HG02970 (cell line): Measurements from ENCODE around the gene BAG2.

Source experiments
- ATAC-seq: cut with Tn5 transposase; IDR thresholded peaks from one replicate; pipeline ENCODE4 v1.9.1; 2021; ENCODE audit warnings: mild to moderate bottlenecking, moderate library complexity, moderate number of reproducible peaks; ENCODE audit not compliant: unreplicated experiment, low FRiP score

BAG2 gene

DNA sequence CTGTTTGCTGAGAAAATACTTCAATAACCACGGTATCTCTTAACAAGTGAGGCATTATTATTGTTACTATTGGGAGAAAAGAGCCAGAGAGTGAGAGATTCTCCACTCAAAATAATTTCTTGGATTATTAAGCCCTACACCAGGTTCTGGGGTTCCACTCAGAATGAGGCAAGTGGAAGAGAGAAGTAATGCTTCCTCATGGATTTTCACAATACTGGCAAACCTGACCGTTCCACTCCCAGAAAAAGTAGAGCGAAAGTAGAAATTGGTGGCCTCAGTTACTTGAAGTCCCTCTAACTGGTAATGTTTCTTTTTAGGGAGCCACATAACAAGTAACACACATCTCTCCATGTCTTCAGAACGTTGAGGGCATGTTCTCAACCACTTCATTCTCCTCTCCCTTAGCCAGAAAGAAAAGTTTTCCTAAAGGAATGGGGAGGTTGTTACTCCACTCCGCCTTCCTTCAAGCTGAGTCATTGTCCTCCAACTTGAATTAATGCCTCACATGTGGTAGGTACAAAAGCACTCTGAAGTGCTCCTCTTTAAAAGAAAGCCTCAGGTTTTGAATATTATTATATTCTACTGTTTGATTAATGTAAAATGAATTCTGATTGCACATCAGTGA is 1.9 kb downstream of the BAG2 start:
- ATAC-seq = no peak

DNA sequence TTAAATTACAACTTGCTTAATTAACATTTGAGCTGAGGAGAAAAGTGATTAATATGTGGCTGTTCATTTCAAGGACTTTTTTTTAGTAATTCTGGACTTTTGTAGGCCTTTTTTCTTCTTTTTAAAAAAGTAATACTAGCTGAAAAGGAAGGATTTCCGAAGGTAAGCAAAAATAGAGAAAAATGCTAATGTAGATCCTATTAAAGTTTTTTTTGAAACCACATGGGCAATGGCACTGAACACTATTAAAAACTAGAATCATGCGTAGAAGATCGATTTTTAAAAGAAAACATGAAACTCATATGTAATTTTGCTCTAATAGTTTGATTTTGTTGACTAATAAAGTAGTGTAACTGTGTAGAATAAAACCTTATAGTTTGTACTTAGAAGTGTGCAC is 2.4 kb downstream of the BAG2 start:
- no peak for ATAC-seq

DNA sequence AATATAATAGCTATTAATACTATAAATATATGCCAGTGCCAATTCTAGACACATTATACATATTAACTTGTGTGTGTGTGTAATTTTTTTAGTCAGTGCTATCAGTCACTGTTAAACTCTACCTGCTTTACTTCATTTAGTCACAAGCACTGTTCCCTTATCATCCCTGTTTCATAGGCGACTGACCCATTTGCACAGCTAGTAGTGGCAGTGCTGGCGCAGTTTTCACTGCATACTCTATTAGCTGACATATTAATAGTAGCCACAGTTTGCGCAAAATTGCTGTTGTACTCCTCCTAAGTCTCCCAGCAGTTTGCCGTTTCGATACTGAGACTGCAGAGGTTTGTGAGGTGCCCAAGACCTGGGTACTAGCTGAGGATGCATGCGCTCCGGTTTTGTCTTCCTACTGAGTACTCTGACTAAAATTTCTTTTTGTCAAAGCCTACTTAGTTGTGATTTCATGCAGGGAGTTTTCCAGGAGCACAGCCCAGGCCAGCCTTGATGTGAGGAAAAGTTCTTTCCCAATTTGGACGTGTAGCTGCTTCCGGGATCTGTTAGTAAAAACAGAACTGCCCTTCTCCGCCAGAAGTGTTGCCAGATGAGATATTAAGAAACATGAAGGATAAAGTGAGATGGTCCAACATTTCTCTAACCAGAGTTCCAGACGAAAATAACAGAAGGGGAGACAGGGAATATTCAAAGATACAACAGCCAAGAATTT is 5.6 kb downstream of the BAG2 start:
- ATAC-seq = no peak

DNA sequence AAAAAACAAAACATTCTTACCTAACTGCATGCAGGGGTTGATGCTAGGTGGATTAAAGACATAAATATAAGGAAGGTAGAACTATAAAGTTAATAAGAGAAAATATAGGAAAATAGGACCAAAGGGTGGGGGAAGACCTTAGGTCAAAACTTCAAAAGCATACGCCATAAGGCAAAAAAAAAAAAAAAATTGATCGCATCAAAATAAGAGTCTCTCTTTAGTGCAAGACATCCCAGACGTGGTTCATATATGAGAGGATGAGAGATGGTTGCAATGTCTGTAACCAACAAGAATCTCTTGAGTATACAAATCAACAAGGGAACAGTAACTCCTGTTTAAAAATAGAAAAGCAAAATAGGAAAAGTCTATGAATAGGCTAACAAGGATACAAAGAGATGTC is 8.5 kb downstream of the BAG2 start:
- no peak for ATAC-seq

DNA sequence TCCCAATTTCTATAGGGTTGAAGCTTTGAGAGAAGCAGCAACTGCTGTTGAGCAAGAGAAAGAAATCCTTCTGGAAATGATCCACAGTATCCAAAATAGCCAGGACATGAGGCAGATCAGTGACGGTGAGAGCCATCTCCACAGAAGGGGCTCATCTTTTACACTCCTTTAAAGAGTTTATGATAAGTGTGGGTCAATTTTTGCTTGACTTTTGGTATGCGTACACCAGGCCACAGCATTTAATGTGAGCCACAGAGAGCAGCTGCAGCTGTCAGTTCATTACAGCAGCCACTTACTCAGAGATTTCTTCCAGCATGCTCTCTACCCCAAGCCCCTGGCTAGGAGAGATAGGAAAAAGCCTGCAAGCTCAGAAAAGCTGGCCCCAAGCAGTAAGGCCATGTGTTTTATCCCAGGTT is 9.9 kb downstream of the BAG2 start:
- ATAC-seq = no peak

DNA sequence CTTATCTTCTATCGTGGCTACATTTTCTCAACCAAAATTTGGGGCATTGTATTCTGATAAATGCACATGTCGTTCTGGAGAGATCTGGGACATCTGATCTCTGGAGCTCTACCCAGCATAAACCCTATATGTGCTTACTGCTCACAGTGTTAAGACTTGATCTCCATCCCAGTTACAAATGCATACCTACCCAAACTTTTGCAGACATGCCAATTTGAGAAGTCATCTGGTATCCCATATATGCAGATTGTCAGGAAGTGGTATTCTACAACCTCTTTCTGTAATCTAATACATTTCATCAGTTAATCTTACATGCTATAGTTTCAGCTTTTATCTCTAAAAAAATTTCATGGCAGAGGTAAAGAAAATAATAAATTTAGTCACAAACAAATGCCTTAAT is 11.2 kb downstream of the BAG2 start:
- no peak for ATAC-seq

DNA sequence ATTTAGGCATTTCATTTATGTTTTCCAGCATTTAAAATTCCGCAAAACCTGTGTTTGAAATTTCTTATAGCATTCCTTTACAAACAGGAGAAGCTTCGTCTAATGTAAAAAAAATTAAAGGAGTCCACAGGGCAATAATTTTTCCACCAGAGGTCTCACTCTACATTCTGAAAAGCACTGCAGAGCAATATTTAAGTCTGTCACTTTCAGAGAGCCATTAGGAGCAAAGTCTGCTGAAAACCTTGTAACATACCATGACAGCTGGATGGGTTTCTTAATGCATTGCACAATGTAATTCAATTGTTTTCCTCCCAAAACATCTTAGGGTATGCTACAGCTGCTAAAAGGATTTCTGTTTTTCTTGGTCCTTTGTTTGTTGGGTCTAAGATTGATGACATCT is 18.0 kb downstream of the BAG2 start:
- ATAC-seq = no peak

DNA sequence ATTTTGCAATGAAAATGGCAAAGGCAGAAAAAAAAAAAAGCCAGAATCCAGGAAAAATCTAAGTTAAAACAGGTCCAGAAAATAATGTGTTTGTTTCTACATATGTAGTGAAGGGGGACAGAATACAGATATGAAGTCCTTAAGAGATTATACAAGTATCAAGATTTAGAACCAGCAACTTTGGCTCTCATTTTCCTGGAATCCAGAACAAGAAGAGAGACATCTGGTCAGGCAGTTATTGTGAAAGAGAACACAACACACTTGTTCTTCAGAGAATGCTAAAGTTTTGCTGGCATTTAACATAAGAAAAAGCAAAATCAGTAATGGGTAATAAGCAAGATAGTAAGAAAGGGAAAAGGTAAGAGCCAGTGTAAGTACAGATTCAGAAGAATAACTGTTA is 21.1 kb downstream of the BAG2 start:
- no peak for ATAC-seq

DNA sequence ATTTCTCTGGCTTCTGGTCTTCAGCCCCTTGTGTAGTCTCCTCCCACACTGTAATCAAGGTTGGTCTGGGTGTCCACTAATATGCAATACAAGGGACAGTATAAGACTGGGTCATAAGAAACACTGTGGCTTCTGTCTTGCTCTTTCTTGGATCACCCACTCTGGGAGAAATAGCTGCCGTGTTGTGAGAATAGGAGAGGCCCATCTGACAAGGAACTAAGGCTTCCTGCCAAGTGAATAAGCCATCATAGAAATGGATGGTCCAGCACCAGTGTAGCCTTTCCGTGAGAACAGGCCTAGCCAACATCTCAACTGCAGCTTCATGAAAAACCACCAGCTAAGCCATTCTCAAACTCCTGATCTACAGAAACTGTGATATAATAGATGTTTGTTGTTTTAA is 23.3 kb downstream of the BAG2 start:
- no peak for ATAC-seq

DNA sequence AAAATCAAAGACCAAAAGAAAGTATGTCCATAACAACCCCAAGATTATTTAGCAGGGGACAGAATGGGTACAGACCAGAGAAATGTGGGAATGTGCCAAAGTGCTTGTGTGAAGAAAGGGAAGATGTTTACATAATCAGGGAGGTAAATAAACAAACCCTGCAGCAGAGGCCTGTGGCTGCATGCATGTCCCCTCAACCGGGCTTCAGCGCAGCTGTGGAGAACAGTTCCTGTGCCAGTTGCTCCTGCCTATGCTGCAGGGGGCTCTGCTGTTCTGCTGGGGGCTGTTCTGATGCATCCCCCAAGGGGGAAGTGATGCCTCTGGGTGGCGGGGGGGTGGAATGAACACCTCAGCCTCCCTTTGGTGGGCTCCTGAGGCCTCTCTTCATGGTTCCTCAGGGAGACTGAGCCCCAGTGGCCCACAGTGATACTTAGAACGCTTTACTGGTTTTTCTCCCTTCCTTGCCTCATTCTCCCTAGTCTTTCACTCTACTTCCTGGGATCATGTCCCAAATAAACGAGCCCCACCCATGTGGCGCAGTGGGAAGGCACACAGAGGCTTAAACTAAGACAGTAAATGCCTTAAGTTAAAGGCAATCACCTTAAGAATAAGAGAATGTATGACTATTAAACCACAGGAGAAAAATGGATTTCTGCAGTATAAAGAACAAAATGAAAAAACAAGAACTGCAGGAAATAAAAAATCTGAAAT is 27.0 kb downstream of the BAG2 start:
- ATAC-seq = no peak

DNA sequence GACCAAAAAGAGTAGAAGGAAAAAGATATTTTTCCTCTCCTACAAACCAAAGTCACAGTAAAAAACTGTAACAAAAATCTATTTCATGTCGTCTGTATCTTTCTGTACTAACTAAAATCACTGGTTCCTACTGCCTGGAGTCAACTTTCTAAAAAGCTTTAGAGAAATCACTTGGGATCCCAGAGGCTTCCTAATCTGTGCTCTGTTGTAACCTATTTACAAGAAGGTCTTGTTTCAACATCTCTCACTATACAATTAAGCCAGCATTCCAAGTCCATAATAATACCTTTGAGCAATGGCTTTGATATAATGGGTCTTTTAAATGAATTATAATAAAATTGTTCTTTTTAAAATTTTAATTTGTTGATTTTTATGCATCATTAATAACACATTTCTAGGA is 29.6 kb downstream of the BAG2 start:
- ATAC-seq = no peak

DNA sequence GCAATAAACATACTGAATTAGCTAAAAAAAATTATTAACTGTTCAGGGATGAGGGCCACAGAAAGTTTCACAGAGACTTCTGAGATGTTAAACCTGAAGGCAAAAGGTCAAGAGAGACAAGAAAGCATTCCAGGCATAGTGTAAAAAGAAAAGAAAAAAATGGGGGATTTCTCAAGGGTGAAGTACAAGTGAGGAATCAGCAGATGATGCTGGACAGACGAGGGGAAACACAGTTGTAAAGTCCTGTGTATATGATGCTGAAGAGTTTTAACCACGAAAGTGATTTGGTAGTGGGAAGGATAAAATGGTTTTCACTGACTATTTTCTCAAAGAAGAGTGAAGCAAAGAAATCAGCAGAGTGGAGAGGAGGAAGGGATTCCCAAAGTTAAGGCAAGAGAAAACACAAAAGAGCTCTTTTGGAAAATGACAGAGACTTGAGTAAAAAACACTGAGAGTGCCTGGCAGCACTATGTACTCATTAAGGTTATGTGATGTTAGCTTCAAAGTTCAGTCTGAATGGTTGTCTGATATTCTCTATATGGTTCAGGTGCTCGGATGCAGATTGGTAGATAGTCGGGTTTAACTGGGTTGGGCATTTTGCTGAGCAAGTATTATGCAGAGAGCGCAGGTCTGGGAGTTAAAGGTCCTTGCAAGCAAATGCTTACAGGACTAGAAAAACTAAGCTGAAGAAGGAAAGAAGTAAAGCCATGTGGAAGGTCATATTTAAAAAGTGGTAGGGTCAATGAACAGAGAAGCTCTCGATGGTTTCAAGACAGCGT is 33.6 kb downstream of the BAG2 start:
- ATAC-seq = no peak

DNA sequence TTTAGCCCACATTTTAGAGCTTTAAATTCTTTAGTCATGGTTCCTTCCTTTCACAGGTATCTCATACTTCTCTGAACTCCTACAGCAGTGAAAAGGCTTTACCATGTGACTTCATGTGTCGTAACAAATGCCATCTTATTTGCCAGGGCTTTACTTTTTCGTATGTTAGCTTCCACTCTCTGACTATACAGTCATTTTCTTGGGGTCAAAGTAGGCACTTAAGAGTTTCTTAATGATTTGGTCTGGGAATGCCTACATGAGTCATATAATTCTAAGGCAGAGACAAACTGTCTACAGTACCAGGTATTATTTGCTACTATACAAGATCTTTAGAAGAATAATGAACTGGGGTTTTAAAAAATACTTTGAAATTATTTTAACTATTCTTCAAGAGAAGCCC is 35.0 kb downstream of the BAG2 start:
- ATAC-seq = no peak

DNA sequence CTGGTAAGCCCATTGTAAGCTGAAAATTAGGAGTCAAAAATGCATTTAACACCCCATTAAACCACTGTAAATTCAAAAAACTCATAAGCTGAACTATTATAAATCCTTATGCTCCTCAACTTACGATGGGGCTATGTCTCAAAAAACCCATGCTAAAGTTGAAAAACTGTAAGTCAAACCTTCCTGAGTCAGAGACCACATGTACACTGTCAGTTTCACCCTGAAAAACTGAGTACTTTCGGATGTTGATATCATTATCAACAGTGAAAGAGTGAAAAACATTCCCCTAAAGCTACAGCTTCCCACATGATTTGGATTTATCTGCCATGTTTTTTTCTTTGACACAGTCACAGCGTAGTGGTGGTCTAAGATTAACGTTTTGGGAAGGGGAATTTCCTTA is 35.7 kb downstream of the BAG2 start:
- no peak for ATAC-seq

DNA sequence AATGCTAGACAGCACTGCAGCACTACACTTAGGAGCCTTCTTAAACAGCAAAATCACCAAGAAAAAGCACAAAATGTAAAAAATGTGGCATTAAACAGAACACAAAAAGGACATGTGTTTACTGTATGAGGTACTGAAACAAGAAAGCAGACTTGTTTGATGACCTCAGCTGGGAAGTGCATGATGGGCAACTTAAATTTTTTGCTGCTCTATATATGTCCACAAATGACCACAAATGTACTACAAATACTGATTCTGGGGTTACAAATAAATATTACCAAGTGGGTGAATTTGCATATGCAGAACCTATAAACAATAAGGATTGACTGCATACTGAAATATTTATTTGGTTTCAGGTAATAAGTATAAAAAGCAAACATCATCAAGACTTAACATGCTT is 36.9 kb downstream of the BAG2 start:
- no peak for ATAC-seq

DNA sequence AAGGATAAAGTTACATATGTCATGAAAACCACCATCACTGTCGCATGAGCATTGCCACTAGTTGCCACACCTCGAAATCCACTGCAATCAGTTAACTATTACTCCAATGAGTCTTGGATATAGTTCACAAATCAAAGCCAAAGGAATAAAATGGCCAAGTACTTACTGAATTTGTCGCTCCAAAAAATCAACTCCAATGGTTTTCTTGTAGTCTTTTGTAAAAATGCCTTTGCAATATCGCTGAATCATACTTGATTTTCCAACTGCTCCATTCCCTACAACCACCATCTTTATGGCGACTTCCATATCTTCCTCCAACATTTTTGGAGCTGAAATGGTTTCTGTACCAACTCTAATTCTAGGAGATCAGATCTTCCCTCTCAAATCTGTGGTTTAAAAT is 37.9 kb downstream of the BAG2 start:
- ATAC-seq = no peak

DNA sequence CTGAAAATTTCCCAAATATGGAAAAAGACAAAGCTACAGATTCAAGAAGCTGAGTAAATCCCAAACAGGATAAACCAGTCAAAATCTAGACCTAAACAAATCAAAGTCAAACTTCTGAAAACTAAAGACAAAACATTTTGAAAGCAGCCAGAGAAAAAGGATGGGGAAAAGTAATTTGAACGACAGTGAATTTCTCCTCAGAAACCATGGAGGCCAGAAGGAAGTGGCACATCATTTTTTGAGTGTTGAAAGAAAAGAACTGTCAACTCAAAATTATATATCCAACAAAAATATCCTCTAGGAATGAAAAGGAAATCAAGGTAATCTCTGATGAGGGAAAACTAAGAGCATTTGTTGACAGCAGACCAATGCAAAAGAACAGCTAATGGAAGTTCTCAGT is 43.1 kb downstream of the BAG2 start:
- no peak for ATAC-seq

DNA sequence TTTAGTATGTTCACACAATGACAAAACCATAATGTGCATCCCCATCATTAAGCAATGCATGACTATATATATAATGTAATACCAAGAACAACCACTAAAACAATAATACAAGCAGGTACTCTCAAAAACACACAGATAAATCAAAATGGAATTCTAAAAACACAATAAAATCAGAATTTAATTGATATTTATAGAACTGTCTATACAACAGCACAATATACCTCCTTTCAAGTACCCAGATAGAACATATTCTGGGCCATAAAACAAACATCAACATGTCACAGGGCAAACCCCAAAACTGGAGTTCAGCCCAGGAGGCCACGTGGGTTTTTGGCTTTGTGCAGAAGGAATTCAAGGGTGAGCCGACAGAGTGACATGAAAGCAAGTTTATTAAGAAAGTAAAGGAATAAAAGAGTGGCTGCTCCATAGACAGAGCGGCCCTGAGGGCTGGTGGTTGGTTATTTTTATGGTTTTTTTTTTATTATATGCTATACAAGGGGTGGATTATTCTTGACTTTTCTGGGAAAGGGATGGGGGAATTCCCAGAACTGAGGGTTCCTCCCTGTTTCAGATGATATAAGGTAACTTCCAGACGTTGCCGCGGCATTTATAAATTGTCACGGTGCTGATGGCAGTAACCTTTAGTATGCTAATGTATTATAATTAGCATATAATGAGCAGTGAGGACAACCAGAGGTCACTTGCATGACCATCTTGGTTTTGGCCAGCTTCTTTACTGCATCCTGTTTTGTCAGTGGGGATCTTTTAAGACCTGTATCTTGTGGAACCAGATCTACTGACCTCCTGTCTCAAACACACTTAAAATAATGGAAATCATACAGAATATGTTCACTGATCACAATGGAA is 44.3 kb downstream of the BAG2 start:
- ATAC-seq = no peak

DNA sequence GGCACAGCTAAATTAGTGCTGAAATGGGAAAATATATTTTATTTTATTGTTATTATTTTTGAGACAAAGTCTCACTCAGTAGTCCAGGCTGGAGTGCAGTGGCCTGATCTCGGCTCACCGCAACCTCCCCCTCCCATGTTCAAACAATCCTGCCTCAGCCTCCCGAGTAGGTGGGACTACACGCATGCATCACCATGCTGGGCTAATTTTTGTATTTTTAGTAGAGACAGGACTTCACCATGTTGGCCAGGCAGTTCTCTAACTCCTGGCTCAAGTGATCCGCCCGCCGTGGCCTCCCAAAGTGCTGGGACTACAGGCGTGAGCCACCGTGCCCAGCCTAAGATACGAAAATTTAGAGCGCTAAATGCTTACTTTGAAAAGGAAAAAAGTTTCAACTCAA is 45.1 kb downstream of the BAG2 start:
- no peak for ATAC-seq

DNA sequence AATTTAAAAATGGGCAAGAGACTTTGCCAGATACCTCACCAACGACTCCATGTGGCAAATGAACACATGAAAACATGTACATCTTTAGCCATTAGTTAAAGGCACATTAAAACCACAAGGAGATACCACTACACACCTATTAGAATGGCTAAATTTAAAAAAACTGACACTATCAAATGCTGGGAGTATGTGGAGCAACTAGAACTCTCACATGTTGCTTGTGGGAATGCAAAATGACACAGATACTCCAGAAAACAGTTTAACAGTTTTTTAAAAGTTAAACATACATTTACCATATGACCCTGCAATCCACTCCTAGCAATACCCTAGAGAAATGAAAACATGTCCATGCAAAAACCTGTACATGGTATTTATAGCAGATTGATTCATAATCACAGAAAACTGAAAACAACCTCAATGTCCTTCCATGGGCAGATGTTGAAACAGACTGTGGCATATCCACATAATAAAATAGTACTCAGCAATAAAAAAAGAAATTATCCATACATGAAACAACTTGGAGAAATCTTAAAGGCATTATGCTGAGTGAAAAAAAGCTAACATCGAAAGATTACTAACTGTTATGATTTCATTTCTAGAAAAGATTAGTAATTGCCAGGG is 48.1 kb downstream of the BAG2 start:
- no peak for ATAC-seq
